Omental fat pad (tissue), 4 donors: Measurements from ENCODE around the gene SMIM41. TPM values are rescaled to one million over a fixed set of nuclear protein-coding genes. Genes with fewer than 3 reads are reported as not detected.

Experiments
- ATAC-seq: fragments of 150-250 bp; one replicate; pipeline ENCODE4 v1.9.1; 2016; ENCODE audit warnings: mild to moderate bottlenecking, moderate library complexity; ENCODE audit not compliant: low FRiP score
- DNase-seq: peaks from one replicate; pipeline ENCODE4 v3.0.0-alpha.2; 2019; ENCODE audit warnings: low spot score
- total RNA-seq, 4 donors: library from RNA; depleted of rRNA; stranded (reverse); fragments of >200 nt; gene quantifications; one replicate each; pipeline ENCODE4 v1.1.0, GENCODE V29; 2016
- TF ChIP-seq, protein P1 (sequence below), 3 donors: fragments of 450-650 bp; IDR thresholded peaks; one replicate each; pipeline ENCODE4 v1.5.1; 2016 to 2017; ENCODE audit warnings: antibody characterized with exemption in 3 of 3, mild to moderate bottlenecking in 3 of 3, moderate library complexity in 2 of 3

Gene SMIM41
- total RNA-seq, 4 donors from 2014 or later: 1.1 to 1.9 (median 1.1) TPM; not detected in 1

DNA sequence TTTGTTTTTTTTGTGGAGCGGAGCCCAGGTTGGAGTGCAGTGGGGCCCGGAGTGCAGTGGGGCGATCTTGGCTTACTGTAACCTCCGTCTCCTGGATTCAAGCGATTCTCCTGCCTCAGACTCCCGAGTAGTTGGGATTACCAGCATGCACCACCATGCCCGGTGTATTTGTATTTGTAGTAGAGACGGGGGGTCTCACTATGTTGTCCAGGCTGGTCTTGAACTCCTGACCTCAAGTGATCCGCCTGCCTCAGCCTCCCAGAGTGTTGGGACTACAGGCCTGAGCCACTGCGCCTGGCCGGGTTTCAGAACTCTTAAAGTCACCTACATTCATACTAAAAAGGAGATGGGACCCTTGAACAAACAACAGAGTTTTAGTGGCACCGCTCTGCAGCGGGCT is 59.6 kb downstream of the SMIM41 start:
- DNase-seq (no peak), ATAC-seq (no peak)
- TF ChIP-seq, protein P1, sequence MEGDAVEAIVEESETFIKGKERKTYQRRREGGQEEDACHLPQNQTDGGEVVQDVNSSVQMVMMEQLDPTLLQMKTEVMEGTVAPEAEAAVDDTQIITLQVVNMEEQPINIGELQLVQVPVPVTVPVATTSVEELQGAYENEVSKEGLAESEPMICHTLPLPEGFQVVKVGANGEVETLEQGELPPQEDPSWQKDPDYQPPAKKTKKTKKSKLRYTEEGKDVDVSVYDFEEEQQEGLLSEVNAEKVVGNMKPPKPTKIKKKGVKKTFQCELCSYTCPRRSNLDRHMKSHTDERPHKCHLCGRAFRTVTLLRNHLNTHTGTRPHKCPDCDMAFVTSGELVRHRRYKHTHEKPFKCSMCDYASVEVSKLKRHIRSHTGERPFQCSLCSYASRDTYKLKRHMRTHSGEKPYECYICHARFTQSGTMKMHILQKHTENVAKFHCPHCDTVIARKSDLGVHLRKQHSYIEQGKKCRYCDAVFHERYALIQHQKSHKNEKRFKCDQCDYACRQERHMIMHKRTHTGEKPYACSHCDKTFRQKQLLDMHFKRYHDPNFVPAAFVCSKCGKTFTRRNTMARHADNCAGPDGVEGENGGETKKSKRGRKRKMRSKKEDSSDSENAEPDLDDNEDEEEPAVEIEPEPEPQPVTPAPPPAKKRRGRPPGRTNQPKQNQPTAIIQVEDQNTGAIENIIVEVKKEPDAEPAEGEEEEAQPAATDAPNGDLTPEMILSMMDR (IDR thresholded peaks at IDR 0.05): no peak

DNA sequence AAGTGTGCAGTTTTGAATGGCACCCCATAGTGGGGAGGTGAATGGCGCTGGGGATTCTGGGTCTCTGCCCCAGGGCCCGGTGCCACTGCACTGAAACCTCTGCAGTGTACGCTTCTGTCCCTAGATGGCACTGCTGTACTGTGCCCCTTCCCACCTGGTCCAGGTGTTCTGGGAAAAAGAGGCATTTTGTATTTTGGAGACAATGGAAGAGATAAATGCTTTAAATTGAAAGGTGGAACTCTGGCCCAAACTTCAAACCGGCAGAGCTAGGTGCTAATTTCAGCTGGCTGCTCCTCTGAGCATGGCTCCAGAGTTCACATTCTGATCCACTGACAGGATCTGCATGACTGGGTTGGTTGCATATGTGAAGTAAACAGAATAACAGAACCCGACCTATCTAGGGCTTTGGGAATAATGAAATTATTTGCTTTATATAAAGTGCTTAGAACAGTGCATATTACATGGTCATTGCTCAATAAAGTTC is 60.1 kb downstream of the SMIM41 start:
- TF ChIP-seq, protein P1 (IDR thresholded peaks at IDR 0.05): no peak
- no peak for ATAC-seq
- DNase-seq: no peak

DNA sequence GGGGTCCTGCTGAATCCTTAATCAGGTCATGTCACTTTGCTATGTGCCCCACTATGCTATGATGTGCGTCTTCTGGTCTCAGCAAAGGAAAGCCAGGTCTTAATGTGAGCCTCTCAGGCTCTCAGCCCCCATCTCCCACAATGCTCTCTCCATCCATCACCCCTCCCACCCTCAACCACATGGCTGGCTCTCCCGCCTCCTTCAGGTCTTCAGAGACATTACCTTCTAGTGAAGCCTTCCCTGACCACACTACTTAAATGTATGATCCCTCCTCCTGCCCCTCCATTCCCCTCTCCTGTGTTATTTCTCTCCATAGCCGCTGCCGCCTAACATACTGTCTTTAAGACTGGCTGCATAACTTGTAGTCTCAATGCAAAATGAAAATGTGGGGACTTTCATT is 61.8 kb downstream of the SMIM41 start:
- no peak for DNase-seq
- no peak for ATAC-seq
- TF ChIP-seq, protein P1 (IDR thresholded peaks at IDR 0.05): no peak

DNA sequence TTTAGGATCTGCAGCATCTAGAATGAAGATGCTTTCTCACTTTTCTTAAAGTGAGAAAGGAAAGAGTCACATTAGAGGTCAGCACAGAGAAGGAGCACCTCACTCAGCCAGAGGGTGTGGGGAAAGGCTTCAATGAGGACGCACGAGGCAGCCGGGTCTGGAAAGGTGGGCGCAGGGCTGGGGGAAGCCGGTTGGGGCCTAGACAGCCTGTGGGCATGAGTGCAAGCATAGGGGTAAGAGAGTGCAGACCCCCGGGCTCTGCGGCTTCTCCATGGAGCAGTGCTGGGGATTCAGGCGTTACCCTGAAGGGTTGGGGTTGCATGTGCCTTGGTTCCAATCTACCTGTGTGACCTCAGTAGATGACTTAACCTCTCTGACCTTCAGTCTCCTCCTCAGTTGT is 62.4 kb downstream of the SMIM41 start:
- ATAC-seq (no peak), DNase-seq (no peak)
- TF ChIP-seq, protein P1 (IDR thresholded peaks at IDR 0.05): no peak

DNA sequence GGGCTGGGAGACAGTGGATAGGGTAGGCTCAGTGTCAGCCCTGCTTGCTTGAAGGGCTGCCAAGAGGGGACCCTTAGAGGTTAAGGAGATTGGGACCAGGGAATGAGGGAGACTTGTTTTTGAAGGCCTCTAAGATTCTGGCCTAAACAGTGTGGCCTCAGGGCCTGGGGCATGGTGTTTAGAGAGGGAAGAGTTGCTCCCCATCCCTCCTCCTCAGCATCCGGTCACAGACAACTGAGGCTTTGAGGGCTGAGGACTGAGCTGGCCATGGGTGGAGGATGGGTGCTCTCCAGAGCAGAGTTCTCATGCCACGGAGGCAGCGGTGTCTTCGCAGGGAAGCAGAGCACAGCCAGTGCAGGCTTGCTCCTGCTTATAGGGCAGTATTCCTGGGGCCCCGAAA is 62.9 kb downstream of the SMIM41 start:
- TF ChIP-seq, protein P1 (IDR thresholded peaks at IDR 0.05): no peak
- no peak for ATAC-seq
- no peak for DNase-seq

DNA sequence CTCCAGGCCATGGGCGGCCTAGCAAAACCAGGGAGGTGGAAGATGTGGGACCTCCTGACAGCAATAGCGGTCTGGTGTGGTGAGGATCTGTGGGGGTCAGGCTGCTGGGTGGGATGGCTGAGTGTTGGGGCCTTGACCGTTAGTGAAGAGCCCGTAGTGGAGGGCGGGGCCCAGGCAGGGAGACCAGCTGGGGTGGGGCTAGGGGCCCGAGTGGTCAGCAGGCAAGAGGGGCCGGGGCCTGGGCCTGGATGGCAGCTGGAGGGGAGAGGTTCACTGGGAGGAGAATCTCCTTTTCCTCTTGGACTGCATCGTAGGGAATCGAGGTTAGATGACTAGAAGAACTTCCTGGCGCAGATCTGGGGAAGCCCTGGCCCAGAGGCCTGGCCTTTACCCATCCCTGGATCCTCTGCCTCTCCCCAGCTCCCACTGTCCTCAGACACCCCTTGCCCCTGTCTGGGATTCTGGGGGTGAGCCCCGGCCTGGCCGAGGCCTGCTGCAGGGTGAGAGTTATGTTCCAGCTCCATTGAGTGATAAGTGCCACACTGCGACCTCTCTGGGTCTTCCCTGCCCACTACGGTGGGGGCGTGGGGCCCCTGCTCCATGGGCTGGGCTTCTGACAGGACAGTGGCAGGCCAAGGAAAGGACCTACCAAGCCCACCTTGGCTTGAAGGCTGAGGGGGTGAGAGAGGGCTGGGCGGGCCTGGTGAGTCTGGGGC is 65.2 kb downstream of the SMIM41 start:
- DNase-seq: no peak
- no peak for ATAC-seq

More for the DNA sequence above, 65.2 kb downstream of the SMIM41 start:
- TF ChIP-seq, protein P1 (IDR thresholded peaks at IDR 0.05): no peak
